HUDEP-2 (cell line): ENCODE data around the gene ZRANB2.

Source experiments
- DNase-seq, 76 experiments: peaks; one replicate each; lab custom pipeline; 2025; ENCODE audit not compliant: unreplicated experiment in 76 of 76; lab: John Stamatoyannopoulos, UW

Gene ZRANB2

DNA sequence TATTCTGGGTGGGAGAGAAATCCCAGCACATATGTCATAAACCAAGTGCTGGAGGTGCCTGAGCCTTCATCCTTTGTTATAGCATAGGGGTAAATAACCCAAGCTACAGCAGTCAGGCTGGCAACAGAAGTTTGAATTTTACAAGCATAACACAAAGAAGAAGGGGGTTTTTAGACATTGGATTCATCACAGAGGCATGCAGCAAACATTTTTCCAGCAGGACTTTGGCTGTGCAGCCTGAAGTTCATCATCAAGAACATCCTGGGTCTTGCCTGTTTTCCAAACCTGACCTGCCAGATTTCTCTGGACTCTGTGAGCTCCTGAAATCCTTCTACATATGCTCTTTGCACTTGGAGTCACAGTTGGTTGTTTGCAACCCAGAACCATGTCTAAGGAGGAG is 49.4 kb downstream of the ZRANB2 start:
- DNase-seq: no peak

DNA sequence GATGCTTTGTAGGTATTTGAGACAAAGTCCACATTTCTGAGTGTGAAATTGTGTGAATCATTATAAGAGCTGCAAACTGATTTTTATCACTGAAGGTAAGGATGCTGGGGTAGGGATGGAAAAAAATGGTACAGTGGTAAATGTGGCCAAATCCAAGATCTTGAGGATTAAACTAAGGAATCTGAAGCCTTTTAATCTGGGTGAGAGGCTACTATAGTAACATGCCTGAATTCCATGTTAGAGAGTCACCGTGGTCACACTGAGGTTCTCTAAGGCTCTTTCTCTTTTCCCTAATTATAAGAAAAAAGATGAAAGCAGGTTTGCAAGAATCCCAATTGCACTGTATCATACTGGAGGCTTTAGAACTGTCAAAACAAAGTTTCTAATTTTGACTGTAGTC is 50.8 kb downstream of the ZRANB2 start:
- no peak for DNase-seq

- DNase-seq: no peak
These were observed 51.9 kb downstream of the ZRANB2 start for GRCh38 chr1:71028981-71029380.

- no peak for DNase-seq
These were observed 52.8 kb downstream of the ZRANB2 start for GRCh38 chr1:71027991-71028390.

DNA sequence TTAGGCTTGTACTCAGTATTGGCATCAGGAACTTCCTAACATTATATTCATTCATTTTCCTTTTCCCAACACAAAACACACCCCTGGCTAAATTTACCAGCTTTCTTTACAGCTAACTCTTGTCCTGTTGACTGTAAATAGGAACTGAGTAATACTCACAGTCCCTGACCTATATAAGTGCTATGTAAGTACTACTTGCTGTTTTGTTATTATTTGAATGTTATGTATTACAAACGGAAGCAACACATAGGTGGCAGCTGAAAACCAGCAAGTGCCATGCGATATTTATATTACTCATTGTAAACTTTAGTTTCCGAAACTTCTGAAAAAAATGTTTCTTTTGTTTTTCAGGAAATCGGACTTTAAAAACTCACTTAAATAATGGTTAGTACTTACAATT is 54.7 kb downstream of the ZRANB2 start:
- no peak for DNase-seq

DNA sequence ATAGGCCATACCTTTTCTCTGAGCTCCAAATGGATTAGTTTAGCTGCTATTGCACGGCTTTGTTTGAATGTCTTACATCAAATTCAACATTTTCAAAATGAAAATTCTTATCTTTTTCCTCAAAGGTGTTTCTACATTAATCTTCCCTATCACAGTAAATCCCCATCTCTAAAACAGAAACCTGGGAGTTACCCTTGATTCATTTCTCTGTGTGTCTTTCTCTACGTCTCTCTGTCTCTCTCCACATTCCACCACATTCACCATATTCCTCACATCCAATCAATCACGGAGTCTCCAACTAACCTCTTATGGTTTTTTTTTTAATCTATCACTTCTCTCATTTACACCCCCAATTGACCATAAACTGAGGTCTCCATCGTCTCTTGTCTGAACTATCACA is 57.3 kb downstream of the ZRANB2 start:
- DNase-seq: no peak

DNA sequence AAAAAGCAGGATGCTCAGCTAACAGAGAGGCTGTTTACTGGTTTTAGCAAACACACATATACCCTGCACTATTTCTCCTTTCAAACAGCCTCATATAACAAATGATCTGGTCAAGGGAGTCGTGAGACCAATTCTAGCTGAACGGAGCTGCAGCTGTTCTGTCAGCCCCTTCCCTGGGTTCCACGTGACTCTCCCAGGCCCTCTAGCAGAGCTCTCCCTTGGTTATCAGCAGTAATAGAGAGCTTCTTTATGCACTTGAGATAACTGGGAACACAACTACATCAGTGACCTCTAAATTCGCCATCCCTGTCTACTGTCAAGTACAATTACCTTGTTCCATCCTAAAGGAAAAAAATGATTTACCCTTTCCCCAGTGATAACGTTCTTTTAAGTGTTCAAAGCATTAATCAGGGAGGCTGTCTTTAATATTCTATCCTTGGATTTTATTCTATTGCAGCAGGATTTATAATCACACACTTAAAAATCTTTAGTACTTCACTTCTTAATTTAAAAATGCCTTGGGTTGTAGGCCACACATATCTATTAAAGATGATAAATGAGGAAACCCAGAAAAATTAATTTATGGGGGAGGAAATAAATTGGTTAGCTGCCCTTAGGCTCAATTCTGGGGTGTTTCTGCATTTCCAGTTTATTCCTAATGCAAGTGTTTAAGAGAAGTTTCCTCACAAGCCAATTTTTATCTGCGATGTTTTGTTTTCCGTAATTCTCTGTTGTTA is 61.4 kb downstream of the ZRANB2 start:
- no peak for DNase-seq

- no peak for DNase-seq
These were observed 62.0 kb downstream of the ZRANB2 start for GRCh38 chr1:71018791-71019190.

DNA sequence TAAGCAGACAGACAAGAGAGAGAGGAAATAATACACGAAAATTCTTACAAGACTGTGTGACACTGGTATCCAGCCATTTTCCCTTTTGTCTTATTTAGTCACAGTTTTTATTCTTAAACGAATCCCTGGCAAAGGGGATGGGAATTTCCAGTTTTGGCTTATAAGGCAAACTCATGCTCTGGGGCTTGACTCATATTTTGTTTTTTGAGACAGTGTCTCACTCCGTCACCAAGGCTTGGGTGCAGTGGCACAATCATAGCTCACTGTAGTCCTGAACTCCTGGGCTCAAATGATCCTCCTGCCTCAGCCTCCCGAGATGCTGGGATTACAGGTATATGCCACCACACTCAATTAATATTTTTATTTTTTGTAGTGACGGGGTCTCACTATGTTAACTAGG is 65.1 kb downstream of the ZRANB2 start:
- DNase-seq: no peak

- DNase-seq: no peak
These were observed 66.7 kb downstream of the ZRANB2 start for GRCh38 chr1:71014178-71014579.
